CD14-positive monocyte (primary cell): Measurements from ENCODE around the gene STRIP1. TPM values are rescaled to one million over a fixed set of nuclear protein-coding genes. Genes with fewer than 3 reads are reported as not detected.
A peak's percentile ranks its signal among the peaks of the same experiment; 100 is the strongest.

Experiments used
- DNase-seq, 3 donors: peaks; one replicate each; pipeline ENCODE4 v3.0.0-alpha.2; 2011 to 2022
- H2AFZ ChIP-seq: 2 replicates; pipeline ENCODE4 v1.6.0; 2012; ENCODE audit warnings: mild to moderate bottlenecking, low read depth, low read length, inconsistent platforms; ENCODE audit not compliant: insufficient read depth, poor library complexity, severe bottlenecking
- H3K27ac ChIP-seq, 2 donors: 1 replicate in 1 of 2; 2 replicates in 1 of 2; pipeline ENCODE4 v1.5.1; 2012 to 2013; ENCODE audit warnings: low read length in 2 of 2, control low read depth in 1 of 2, inconsistent platforms in 1 of 2, low read depth in 1 of 2, mild to moderate bottlenecking in 1 of 2
- H3K27me3 ChIP-seq, 2 donors: one replicate each; pipeline versions ENCODE4 v1.6.0 to v1.6.1; 2011 to 2013; ENCODE audit warnings: low read length in 2 of 2; ENCODE audit not compliant: control insufficient read depth in 2 of 2, insufficient read depth in 2 of 2
- H3K36me3 ChIP-seq, 2 donors: replicated peaks in 1 of 2; 1 replicate in 1 of 2; 2 replicates in 1 of 2; pipeline versions ENCODE4 v1.5.1 to v1.6.1; 2012 to 2013; ENCODE audit warnings: low read length in 2 of 2, control low read depth in 1 of 2, inconsistent platforms in 1 of 2, mild to moderate bottlenecking in 1 of 2; ENCODE audit not compliant: insufficient read depth in 2 of 2, control insufficient read depth in 1 of 2
- H3K4me1 ChIP-seq, 2 donors: 1 replicate in 1 of 2; 2 replicates in 1 of 2; pipeline versions ENCODE4 v1.5.1 to v1.6.1; 2012 to 2013; ENCODE audit warnings: low read length in 2 of 2, control low read depth in 1 of 2, inconsistent platforms in 1 of 2, mild to moderate bottlenecking in 1 of 2, moderate library complexity in 1 of 2; ENCODE audit not compliant: insufficient read depth in 2 of 2, control insufficient read depth in 1 of 2
- H3K4me2 ChIP-seq: replicated peaks from 2 replicates; pipeline ENCODE3; 2012; ENCODE audit warnings: low read length, moderate library complexity, mild to moderate bottlenecking; ENCODE audit not compliant: poor library complexity, severe bottlenecking; ENCODE audit errors: extremely low read depth
- H3K4me3 ChIP-seq, 3 experiments: fragments of 200-600 bp in 1 of 3; sonication (generic) in 1 of 3; replicated peaks in 1 of 3; 1 replicate in 2 of 3; 2 replicates in 1 of 3; pipeline ENCODE4 v1.5.1; 2011 to 2013; ENCODE audit warnings: low read length in 3 of 3, mild to moderate bottlenecking in 3 of 3, control low read depth in 2 of 3, low read depth in 2 of 3, inconsistent platforms in 1 of 3, moderate library complexity in 1 of 3
- H3K79me2 ChIP-seq: 2 replicates; pipeline ENCODE4 v1.6.0; 2012; ENCODE audit warnings: mild to moderate bottlenecking, control low read depth, inconsistent platforms, low read length, moderate library complexity; ENCODE audit not compliant: insufficient read depth
- H3K9ac ChIP-seq: 2 replicates; pipeline ENCODE4 v1.6.0; 2017; ENCODE audit warnings: low read length, mild to moderate bottlenecking; ENCODE audit not compliant: insufficient read depth, poor library complexity, severe bottlenecking
- H3K9me3 ChIP-seq, 2 donors: replicated peaks in 1 of 2; 1 replicate in 1 of 2; 2 replicates in 1 of 2; pipeline versions ENCODE4 v1.5.1 to v1.6.1; 2012 to 2013; ENCODE audit warnings: low read length in 2 of 2, control low read depth in 1 of 2; ENCODE audit not compliant: control insufficient read depth in 1 of 2, insufficient read depth in 1 of 2
- H4K20me1 ChIP-seq: 2 replicates; pipeline ENCODE4 v1.6.0; 2012; ENCODE audit warnings: mild to moderate bottlenecking, low read length, control low read depth, moderate library complexity; ENCODE audit not compliant: insufficient read depth
- H3K27ac Mint-ChIP-seq, 7 donors: one replicate each; pipeline ENCODE4 v1.8.0; 2020; ENCODE audit warnings: mild to moderate bottlenecking in 7 of 7, mixed read lengths in 7 of 7, moderate library complexity in 6 of 7, inconsistent platforms in 2 of 7
- H3K27me3 Mint-ChIP-seq, 3 donors: one replicate each; pipeline ENCODE4 v1.8.0; 2021 to 2022; ENCODE audit warnings: low read depth in 3 of 3, mild to moderate bottlenecking in 3 of 3, mixed read lengths in 3 of 3, moderate library complexity in 3 of 3, inconsistent platforms in 1 of 3
- H3K36me3 Mint-ChIP-seq, 2 donors: one replicate each; pipeline ENCODE4 v1.8.0; 2020; ENCODE audit warnings: mixed read lengths in 2 of 2, inconsistent platforms in 1 of 2, mild to moderate bottlenecking in 1 of 2
- H3K4me1 Mint-ChIP-seq: one replicate; pipeline ENCODE4 v1.8.0; 2020; ENCODE audit warnings: mild to moderate bottlenecking, mixed read lengths
- H3K4me3 Mint-ChIP-seq, 2 donors: one replicate each; pipeline ENCODE4 v1.8.0; 2020; ENCODE audit warnings: mild to moderate bottlenecking in 2 of 2, mixed read lengths in 2 of 2, moderate library complexity in 1 of 2
- H3K9me3 Mint-ChIP-seq, 7 donors: one replicate each; pipeline ENCODE4 v1.8.0; 2020 to 2022; ENCODE audit warnings: mixed read lengths in 7 of 7, mild to moderate bottlenecking in 6 of 7, moderate library complexity in 6 of 7, inconsistent platforms in 2 of 7
- WGBS: methylation state at CpG from one replicate; pipeline ENCODE4 v1.1.5; 2013; ENCODE audit warnings: missing lambda C conversion rate; ENCODE audit not compliant: insufficient coverage; 5-methylcytosine and 5-hydroxymethylcytosine counted together
- intact Hi-C, 2 donors: fragments of 100-400 bp; cut with micrococcal nuclease; formaldehyde crosslinking; loops; one replicate each; pipeline versions ENCODE4 v1.15.0 to v1.15.1; 2023
- polyA plus RNA-seq, 3 donors: library from polyadenylated mRNA; depleted of rRNA in 1 of 3; unstranded in 2 of 3; stranded (reverse) in 1 of 3; fragments of 300-500 nt in 2 of 3; fragments of >200 nt in 1 of 3; fragmentation: Illumina TruSeq in 2 of 3; gene quantifications; 1 replicate in 2 of 3; 2 replicates in 1 of 3; pipeline ENCODE4 v1.2.3, GENCODE V29; 2012 to 2021
- TF ChIP-seq, protein P1 (sequence below): fragments of 200-600 bp; IDR thresholded peaks from one replicate; pipeline ENCODE4 v1.8.0; 2022; ENCODE audit warnings: antibody characterized with exemption, mild to moderate bottlenecking

STRIP1 gene
- polyA plus RNA-seq, 3 donors, result 8.9 to 33.6 (median 11.0) TPM

GRCh38 chr1:110059133-110059863, 24.9 kb downstream of the STRIP1 start:
- H3K27ac Mint-ChIP-seq, result peak overlapping the region in 2 of 7 donors; percentile 18 to 21
- intact Hi-C loops, result loop anchor here in 1 of 2 donors (5.0 kb wide), 1 partner anchor 48 kb away; no protein-coding TSS in a partner anchor
- Histone ChIP-seq H3K36me3 (peaks cover 31 to 47% of the 10 kb centered on the region in 2 donors), H3K79me2 (no peaks in the 10 kb centered on the region), H3K9ac (no peak overlapping the region), H3K4me2 (no peak overlapping the region), H3K27ac (no peak overlapping the region), H4K20me1 (peaks cover 22% of the 10 kb centered on the region), H3K4me1 (peaks cover 10 to 11% of the 10 kb centered on the region in 2 donors), H3K9me3 (no peaks in the 10 kb centered on the region), H3K4me3 (no peak overlapping the region), H3K27me3 (no peaks in the 10 kb centered on the region), H2AFZ (no peak overlapping the region)
- DNase-seq, result no peak
- H3K4me1 Mint-ChIP-seq, result peaks cover 10% of the 10 kb centered on the region
- no peaks in the 10 kb centered on the region for H3K9me3 Mint-ChIP-seq
- peaks cover 1 to 4% (median 2%) of the 10 kb centered on the region in 3 donors for H3K27me3 Mint-ChIP-seq
- TF ChIP-seq, protein P1, sequence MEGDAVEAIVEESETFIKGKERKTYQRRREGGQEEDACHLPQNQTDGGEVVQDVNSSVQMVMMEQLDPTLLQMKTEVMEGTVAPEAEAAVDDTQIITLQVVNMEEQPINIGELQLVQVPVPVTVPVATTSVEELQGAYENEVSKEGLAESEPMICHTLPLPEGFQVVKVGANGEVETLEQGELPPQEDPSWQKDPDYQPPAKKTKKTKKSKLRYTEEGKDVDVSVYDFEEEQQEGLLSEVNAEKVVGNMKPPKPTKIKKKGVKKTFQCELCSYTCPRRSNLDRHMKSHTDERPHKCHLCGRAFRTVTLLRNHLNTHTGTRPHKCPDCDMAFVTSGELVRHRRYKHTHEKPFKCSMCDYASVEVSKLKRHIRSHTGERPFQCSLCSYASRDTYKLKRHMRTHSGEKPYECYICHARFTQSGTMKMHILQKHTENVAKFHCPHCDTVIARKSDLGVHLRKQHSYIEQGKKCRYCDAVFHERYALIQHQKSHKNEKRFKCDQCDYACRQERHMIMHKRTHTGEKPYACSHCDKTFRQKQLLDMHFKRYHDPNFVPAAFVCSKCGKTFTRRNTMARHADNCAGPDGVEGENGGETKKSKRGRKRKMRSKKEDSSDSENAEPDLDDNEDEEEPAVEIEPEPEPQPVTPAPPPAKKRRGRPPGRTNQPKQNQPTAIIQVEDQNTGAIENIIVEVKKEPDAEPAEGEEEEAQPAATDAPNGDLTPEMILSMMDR, result no peak
- H3K4me3 Mint-ChIP-seq, result no peak overlapping the region
- peaks cover 62 to 64% of the 10 kb centered on the region in 2 donors for H3K36me3 Mint-ChIP-seq
- 85% methylated on average over 2 of the region's 6 CpGs for WGBS

- peaks cover 23 to 39% of the 10 kb centered on the region in 2 donors for H3K36me3 ChIP-seq
- Mint-ChIP-seq H3K27ac (no peak overlapping the region), H3K4me1 (peaks cover 10% of the 10 kb centered on the region), H3K27me3 (peaks cover 9 to 11% (median 9%) of the 10 kb centered on the region in 3 donors), H3K9me3 (peaks cover 0 to 2% (median 0%) of the 10 kb centered on the region in 7 donors), H3K4me3 (no peak overlapping the region), H3K36me3 (peaks cover 53 to 56% of the 10 kb centered on the region in 2 donors)
- peaks cover 10 to 11% of the 10 kb centered on the region in 2 donors for H3K4me1 ChIP-seq
- no peak overlapping the region for H3K4me2 ChIP-seq
- H4K20me1 ChIP-seq, result peaks cover 15% of the 10 kb centered on the region
- H3K9me3 ChIP-seq, result no peaks in the 10 kb centered on the region
- H3K4me3 ChIP-seq, result no peak overlapping the region
- H3K27me3 ChIP-seq, result peaks cover 0 to 2% of the 10 kb centered on the region in 2 donors
- H3K27ac ChIP-seq, result no peak overlapping the region
- no peak overlapping the region for H3K9ac ChIP-seq
- H3K79me2 ChIP-seq, result no peaks in the 10 kb centered on the region
- peak; percentile 46 to 65 (median 51) for DNase-seq
- TF ChIP-seq, protein P1, result peak; percentile 95
- 94% methylated on average over 6 of the region's 9 CpGs for WGBS
- H2AFZ ChIP-seq, result no peak overlapping the region
- intact Hi-C loops, result no loop called here
Observed at GRCh38 chr1:110060034-110060661, 25.7 kb downstream of the STRIP1 start.
